HAP-1 (cell line): ENCODE results near the gene KIAA0232.

ENCODE experiments used
- DNase-seq, 2 experiments: peaks; one replicate each; pipeline ENCODE4 v3.0.0-alpha.2; 2016 to 2020; ENCODE audit warnings: low spot score in 2 of 2
- H3K27me3 ChIP-seq: fragments of 250-450 bp; sonication (Bioruptor Pico); 2 replicates; pipeline ENCODE4 v1.5.1; 2020; ENCODE audit warnings: low read depth, mild to moderate bottlenecking, moderate library complexity
- H3K36me3 ChIP-seq: fragments of 250-450 bp; sonication (Bioruptor Pico); replicated peaks from 2 replicates; pipeline ENCODE4 v1.5.1; 2020; ENCODE audit warnings: mild to moderate bottlenecking
- H3K4me1 ChIP-seq: fragments of 250-450 bp; sonication (Bioruptor Pico); 2 replicates; pipeline ENCODE4 v1.5.1; 2020; ENCODE audit warnings: mild to moderate bottlenecking
- H3K4me3 ChIP-seq: fragments of 250-450 bp; sonication (Bioruptor Pico); 2 replicates; pipeline ENCODE4 v1.5.1; 2020; ENCODE audit warnings: mild to moderate bottlenecking, moderate library complexity
- H3K9me3 ChIP-seq: fragments of 250-450 bp; sonication (Bioruptor Pico); 2 replicates; pipeline ENCODE4 v1.5.1; 2020; ENCODE audit warnings: mild to moderate bottlenecking, moderate library complexity
- in situ Hi-C: fragments of 300-500 bp; cut with MboI; formaldehyde crosslinking; loops from 3 replicates; pipeline ENCODE4 v1.14.3; 2020; ENCODE audit warnings: low sequenced_read_pairs, inconsistent platforms, mixed read lengths

The KIAA0232 gene

DNA sequence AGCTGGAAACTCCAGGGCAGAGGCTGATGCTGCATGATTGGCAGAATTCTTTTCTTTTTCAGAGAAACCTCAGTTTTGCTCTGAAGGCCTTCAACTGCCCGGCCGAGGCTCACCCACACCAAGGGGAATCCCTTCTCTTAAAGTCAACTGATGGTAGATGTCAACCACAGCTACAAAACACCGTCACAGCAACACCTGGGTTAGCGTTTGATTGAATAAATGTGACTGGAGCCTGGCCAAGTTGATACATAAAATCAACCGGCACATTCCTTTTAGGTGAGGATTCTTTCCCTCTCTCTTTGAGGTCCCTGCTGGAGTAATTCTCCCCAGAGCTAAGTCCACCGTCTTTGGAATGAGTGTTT lies 15.2 kb upstream of the KIAA0232 start:
- Histone ChIP-seq H3K9me3 (no peaks in the 10 kb centered on the region), H3K36me3 (no peaks in the 10 kb centered on the region), H3K4me3 (no peak overlapping the region), H3K4me1 (no peaks in the 10 kb centered on the region), H3K27me3 (no peaks in the 10 kb centered on the region)
- no peak for DNase-seq
- in situ Hi-C loops, result no loop called here

DNA sequence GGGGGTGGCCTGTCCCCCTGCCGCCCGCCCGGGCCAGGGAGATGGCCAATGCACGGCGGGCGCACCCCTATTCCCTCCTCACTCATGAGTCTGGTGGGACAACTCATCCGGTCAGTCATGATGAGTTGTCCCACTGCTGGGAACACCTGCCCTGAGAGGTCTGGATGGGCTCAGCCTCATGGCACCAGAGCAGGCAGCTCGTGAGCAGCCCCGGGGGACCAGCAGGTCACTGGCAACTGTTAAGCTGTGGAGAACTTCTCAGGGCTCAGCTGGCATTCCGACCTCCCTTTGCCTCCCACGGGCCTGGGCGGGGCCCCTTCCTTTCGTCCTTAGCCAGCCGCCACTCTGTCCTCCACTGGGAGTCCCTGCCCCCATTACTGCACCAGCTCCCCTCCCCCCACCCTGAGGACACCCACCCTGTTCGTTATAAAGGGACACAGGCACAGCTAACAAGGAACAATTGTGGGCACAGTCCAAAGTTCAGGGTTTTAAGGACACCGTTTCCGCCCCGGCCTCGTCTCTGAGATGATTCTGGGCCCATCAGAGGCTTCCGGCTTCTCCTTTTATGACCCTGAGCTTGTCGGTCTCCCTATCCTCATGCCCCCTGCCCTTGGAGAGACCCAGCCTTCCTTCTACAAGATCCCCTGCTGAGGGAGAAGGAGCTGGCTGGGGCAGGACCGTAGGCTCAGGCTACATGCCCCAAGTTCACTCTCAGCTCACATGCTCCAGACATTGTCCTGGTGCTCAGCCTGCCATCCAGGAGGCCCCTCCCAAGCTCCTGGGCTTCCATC lies 14.6 kb upstream of the KIAA0232 start:
- Histone ChIP-seq H3K36me3 (no peaks in the 10 kb centered on the region), H3K4me1 (no peaks in the 10 kb centered on the region), H3K27me3 (no peaks in the 10 kb centered on the region), H3K4me3 (no peak overlapping the region), H3K9me3 (no peaks in the 10 kb centered on the region)
- DNase-seq, result no peak
- in situ Hi-C loops, result no loop called here

DNA sequence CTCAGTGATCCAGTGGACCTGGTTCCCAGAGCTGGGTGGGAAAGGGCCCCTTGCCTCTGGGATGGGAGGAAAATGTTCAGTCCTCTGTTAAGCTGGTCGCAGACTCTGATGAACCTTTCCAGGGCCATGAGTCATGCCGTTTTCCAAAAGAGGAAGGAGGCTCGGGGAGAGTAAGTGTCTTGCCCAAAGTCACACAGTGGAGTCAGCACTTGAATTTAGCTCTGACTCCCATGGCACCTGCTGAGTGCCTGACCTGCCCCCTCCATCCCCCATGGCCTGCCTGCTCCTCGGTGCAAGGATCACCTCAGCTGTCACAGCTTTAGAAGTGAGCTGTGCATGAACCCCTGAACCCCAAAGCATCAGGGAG lies 14.0 kb upstream of the KIAA0232 start:
- H3K9me3 ChIP-seq, result no peaks in the 10 kb centered on the region
- no peak for DNase-seq
- H3K27me3 ChIP-seq, result no peaks in the 10 kb centered on the region
- in situ Hi-C loops, result no loop called here
- no peak overlapping the region for H3K4me3 ChIP-seq
- no peaks in the 10 kb centered on the region for H3K36me3 ChIP-seq
- no peaks in the 10 kb centered on the region for H3K4me1 ChIP-seq

DNA sequence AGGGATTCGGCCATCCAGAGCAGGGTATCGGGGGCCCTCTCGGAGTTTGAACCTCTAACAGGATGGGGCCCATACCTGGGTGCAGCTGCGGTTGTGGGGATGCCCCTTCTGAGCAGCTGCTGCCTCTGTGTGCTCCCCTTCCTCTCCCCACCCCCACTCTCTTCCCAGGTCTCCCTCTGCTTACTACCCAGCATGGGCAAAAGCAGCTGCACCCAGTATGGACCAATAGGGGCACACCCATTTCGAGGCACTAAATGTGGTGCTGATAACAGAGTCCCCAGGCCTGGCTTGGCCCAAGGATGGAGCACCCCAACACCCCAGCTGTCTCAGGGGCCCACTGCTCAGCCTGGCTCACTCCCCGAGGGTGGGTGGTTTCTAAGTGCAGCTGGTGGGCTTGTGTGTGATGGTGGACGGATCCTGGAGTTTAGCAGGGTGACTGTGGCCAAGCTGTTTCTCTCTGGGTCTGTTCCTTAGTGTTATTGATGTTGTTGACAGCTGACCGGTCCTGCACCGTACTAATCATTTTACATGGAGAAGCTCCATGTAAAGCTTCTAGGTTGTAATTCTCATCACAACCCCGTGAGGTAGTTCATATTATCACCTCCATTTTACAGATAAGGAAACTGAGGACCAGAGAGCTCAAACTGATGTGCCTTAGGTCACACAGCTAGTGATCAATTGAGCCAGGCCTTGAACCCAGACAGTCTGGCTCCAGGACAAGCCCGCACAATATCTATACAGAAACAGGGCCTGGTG lies 13.1 kb upstream of the KIAA0232 start:
- in situ Hi-C loops, result no loop called here
- H3K27me3 ChIP-seq, result no peaks in the 10 kb centered on the region

DNA sequence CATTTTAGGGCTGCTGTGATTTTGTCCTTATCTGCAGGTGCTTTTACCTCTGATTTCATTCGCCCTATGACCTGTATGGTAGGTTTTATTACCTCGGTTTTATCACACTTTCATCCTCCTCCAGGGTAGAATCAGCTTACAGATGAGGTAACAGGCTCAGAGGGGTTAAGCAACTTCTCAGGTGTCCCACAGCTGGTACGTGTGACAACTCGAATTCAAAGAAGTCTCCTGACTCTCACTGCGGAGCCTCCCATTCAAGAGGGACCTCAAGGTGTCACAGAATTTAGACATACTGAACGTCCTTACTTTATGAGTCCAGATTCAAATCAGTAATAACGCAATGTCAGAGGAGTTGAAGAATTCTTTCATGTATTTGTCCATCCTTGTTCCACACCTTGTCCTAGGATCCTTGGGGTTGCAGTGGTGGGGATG lies 12.5 kb upstream of the KIAA0232 start:
- 0 out of 2 replicates have a peak, but pooled peaks cover 3% of the 10 kb centered on the region for H3K27me3 ChIP-seq
- in situ Hi-C loops, result no loop called here
- H3K9me3 ChIP-seq, result no peaks in the 10 kb centered on the region
- H3K4me3 ChIP-seq, result no peak overlapping the region
- no peak for DNase-seq
- no peaks in the 10 kb centered on the region for H3K4me1 ChIP-seq
- H3K36me3 ChIP-seq, result no peaks in the 10 kb centered on the region

More for the DNA sequence above, 13.1 kb upstream of the KIAA0232 start:
- Histone ChIP-seq H3K4me1 (no peaks in the 10 kb centered on the region), H3K4me3 (no peak overlapping the region), H3K9me3 (no peaks in the 10 kb centered on the region), H3K36me3 (no peaks in the 10 kb centered on the region)
- no peak for DNase-seq

DNA sequence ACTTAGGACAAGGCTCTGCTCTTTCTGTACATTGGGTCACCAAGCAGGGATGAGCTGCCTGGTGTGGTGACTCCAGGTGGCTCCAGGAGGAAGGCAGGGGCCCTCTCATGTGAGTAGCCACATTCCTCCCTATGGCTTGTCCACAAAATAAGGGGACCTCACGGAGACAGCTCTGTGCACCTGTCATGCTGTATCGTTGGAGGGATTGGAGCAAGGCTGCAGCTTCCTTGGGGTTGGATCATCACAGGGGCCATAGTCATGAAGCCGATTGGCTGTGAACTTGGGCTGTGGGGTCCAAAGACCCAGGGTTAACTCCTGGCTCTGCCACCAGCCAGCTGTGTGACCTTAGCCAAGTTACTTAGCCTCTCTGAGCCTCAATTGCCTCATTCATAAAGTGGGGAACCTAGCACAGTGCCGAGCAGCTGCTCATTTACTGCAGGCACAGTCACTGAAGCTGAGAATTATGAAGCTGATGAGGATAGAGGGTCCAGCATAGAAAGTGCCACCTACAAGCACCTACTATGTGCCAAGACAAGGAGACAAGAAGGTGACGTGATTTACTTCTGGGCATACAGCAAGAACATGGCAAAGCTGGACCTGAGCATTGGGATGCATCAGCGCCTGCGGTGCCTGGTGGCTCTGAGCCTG lies 11.8 kb upstream of the KIAA0232 start:
- Histone ChIP-seq H3K4me3 (no peak overlapping the region), H3K36me3 (no peaks in the 10 kb centered on the region), H3K4me1 (no peaks in the 10 kb centered on the region), H3K27me3 (0 out of 2 replicates have a peak, but pooled peaks cover 6% of the 10 kb centered on the region), H3K9me3 (no peaks in the 10 kb centered on the region)
- no peak for DNase-seq
- in situ Hi-C loops, result no loop called here

DNA sequence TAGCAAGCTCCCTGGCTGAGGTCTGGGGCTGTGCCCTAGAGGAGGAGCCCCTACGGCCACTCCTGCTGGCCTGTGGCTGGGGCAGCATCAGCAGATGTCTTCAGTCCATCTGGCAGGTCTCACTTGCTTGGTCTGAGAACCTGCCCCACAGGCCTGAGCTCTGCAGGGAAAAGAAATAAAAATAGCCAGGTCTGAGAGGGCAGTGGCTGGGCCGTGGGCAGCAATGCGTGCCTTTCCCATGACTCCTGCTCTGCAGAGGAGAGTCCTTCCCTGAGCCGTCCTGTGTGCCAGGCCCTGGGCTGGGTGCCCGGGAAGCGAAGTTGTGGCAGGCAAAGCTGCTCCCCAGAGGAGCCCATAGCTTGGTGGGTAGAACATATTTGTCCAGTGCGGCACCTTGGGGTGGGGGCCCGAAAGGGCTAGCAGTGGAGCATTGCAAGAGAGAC lies 11.3 kb upstream of the KIAA0232 start:
- H3K9me3 ChIP-seq, result no peaks in the 10 kb centered on the region
- no peak for DNase-seq
- H3K4me1 ChIP-seq, result no peaks in the 10 kb centered on the region
- no peak overlapping the region for H3K4me3 ChIP-seq
- H3K27me3 ChIP-seq, result 0 out of 2 replicates have a peak, but pooled peaks cover 6% of the 10 kb centered on the region
- no peaks in the 10 kb centered on the region for H3K36me3 ChIP-seq
- in situ Hi-C loops, result no loop called here

DNA sequence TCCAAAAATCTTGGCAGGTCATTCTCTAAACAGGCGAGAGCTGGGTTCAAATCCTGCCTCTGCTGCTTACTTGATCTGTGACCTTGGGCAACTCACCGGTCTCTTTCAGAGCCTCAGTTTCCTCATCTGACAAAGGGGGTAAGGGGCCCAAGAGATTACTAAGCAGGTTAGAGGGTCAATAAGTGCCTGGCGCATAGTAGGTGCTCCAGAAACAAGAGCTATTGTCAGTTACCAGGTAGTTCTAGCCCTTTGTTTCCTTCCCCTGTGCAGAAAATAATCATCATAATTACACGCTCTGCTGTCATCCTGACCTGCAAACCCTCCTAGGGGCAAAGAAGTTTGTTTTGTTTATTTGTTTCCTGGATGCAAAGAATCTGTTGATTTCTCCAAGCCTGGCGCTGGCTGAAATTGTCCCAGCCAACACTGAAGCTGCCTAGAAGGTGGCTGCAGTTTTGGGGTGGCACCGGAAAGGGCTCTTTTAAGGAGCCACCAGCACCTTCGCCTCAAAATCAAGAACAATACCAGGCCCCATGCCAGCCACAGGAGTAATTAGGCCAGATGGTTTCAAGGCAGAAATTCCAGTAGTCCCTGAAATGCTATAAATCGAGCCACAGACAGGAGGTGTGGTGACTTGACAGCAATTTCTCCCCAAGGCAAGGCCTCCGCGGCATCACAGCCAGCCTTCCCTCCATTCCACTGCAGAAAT lies 10.2 kb upstream of the KIAA0232 start:
- in situ Hi-C loops, result no loop called here
- Histone ChIP-seq H3K9me3 (no peaks in the 10 kb centered on the region), H3K36me3 (no peaks in the 10 kb centered on the region), H3K27me3 (0 out of 2 replicates have a peak, but pooled peaks cover 6% of the 10 kb centered on the region), H3K4me3 (no peak overlapping the region), H3K4me1 (no peaks in the 10 kb centered on the region)
- no peak for DNase-seq

DNA sequence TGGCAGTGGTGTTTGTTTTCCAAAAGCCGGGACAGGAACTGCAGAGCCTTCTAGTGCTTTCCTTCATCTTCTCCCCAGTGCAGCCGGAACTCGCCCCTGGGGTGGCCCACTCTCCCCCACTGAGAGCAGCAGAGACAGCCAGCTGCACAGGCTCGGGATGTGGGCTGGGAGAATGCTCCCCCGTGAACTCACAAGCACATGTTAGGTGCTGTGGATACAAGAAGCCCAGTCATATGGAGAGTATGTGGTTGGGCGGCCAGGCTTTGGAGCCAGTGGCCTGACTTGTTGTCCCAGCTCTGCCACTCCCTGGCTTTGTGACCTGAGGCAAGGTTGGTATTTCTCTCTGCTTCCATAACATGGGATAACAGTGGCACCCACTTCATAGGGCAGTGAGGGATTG lies 9.4 kb upstream of the KIAA0232 start:
- H3K4me3 ChIP-seq, result no peak overlapping the region
- no peaks in the 10 kb centered on the region for H3K36me3 ChIP-seq
- H3K9me3 ChIP-seq, result no peaks in the 10 kb centered on the region
- H3K27me3 ChIP-seq, result 0 out of 2 replicates have a peak, but pooled peaks cover 6% of the 10 kb centered on the region
- DNase-seq, result no peak
- in situ Hi-C loops, result no loop called here
- no peaks in the 10 kb centered on the region for H3K4me1 ChIP-seq

DNA sequence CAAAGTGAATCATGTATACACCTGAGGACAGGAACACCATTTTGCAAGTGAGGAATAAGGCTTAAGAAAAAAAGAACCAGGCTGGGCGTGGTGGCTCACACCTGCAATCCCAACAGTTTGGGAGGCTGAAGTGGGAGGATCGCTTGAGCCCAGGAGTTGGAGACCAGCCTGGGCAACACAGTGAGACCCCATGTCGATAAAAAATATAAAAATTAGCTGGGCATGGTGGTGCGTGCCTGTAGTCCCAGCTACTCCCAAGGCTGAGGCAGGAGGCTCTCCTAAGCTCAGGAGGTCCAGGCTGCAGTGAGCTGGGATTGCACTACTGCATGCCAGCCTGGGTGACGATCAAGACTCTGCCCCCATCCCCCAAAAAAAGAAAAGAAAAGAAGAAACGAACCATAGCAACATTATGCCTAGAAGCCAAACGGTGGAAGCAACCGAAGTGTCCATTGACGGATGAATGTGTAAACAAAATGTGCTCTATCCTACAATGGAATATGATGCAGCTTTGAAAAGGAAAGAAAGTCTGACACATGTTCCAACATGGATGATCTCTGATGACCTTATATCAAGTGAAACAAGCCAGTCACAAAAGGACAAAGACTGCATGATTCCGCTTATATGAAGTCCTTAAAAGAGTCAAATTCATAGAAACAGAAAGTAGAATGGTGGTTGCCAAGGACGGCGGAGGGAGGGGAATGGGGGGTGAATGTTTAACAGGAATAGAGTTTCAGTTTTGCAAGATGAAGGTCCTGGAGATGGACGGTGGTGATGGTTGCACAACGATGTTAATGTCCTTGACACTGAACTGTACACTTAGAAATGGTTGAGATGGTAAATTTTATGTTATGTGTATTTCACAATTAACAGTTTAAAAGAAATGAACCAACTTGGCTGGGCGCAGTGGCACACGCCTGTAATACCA lies 8.6 kb upstream of the KIAA0232 start:
- H3K4me3 ChIP-seq, result no peak overlapping the region
- in situ Hi-C loops, result no loop called here
- H3K36me3 ChIP-seq, result no peaks in the 10 kb centered on the region
- H3K27me3 ChIP-seq, result 0 out of 2 replicates have a peak, but pooled peaks cover 6% of the 10 kb centered on the region
- no peaks in the 10 kb centered on the region for H3K9me3 ChIP-seq
- no peaks in the 10 kb centered on the region for H3K4me1 ChIP-seq
- no peak for DNase-seq

DNA sequence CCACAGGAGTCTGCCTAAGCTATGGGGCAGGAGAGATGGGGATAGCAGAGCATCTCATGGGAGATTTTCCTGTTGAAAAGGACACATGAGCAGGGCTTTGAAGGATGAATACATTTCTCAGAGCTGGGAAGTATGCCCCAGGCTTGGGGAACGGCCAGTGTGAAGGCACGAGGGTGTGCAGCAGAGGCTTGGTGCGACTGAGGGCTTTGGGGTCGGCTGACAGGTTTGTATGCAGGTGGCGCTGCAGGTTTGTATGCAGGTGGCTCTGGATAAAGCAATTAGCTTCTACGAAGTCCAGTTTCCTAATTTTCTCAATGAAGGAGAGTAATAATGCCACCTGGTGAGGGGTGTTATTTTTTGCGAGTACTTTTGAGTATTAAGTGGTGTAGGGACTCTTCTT lies 6.8 kb upstream of the KIAA0232 start:
- Histone ChIP-seq H3K4me3 (no peak overlapping the region), H3K27me3 (0 out of 2 replicates have a peak, but pooled peaks cover 6% of the 10 kb centered on the region), H3K9me3 (no peaks in the 10 kb centered on the region), H3K36me3 (no peaks in the 10 kb centered on the region), H3K4me1 (no peaks in the 10 kb centered on the region; the same call in 1 of the 2 replicates)
- in situ Hi-C loops, result no loop called here
- no peak for DNase-seq

DNA sequence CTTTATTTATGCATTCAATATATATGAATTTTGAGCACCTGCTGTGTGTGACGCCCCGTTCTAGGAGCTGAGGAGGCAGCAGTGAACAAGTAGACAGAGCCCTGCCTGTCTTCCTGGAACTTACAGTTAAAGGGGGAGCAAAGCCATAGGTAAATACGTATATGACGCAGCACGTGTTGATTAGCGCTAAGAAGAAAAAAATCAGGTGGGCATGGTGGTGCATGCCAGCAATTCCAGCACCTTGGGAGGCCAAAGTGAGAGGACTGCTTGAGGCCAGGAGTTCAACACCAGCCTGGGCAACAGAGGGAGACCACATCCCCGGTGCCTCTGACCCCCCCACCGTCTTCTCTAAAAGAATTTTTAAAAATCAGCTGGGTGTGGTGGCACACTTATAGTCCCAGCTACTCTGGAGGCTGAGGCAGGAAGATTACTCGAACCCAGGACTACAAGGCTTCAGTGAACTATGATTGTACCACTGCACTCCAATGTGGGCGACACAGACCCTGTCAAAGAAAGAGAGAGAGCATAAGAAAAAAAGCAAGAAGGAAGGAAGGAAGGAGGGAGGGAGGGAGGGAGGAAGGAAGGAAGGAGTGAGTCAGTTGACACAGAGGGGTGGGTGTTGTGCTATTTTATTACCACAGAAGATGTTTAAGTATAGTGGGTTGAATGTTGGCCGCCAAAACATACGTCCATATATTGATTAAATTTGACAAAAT lies 5.4 kb upstream of the KIAA0232 start:
- H3K4me3 ChIP-seq, result no peak overlapping the region
- H3K27me3 ChIP-seq, result 0 out of 2 replicates have a peak, but pooled peaks cover 6% of the 10 kb centered on the region
- DNase-seq, result no peak
- in situ Hi-C loops, result no loop called here
- H3K36me3 ChIP-seq, result no peaks in the 10 kb centered on the region
- peaks cover 2% of the 10 kb centered on the region; the same call in 1 of the 2 replicates for H3K4me1 ChIP-seq
- no peaks in the 10 kb centered on the region for H3K9me3 ChIP-seq
